C4-2B (cell line): Measurements from ENCODE around the gene NSL1.

Experiments
- H3K27ac ChIP-seq: fragments of 450-650 bp; 2 replicates; pipeline ENCODE4 v1.5.1; 2017
- CTCF ChIP-seq: fragments of 450-650 bp; conservative IDR thresholded peaks from 2 replicates; pipeline ENCODE4 v1.5.1; 2017; ENCODE audit warnings: mild to moderate bottlenecking
- ZFX ChIP-seq: fragments of 450-650 bp; IDR thresholded peaks from 2 replicates; pipeline ENCODE4 v1.6.1; 2017

The NSL1 gene

GRCh38 chr1:212722270-212722957 is 69.2 kb downstream of the NSL1 start:
- no peak for TF ChIP-seq ZFX
- TF ChIP-seq CTCF: no peak
- H3K27ac ChIP-seq: peak overlapping the region; percentile 63

GRCh38 chr1:212721388-212722247 is 70.0 kb downstream of the NSL1 start:
- TF ChIP-seq ZFX (no peak), CTCF (no peak)
- H3K27ac ChIP-seq: peak overlapping the region; percentile 63

GRCh38 chr1:212719633-212720032 is 71.9 kb downstream of the NSL1 start:
- no peak overlapping the region for H3K27ac ChIP-seq
- no peak for TF ChIP-seq ZFX
- no peak for TF ChIP-seq CTCF

GRCh38 chr1:212718499-212718898 is 73.1 kb downstream of the NSL1 start:
- 0 out of 2 replicates have a peak, but pooled peaks have one; percentile 4 for TF ChIP-seq CTCF
- TF ChIP-seq ZFX: no peak
- H3K27ac ChIP-seq: no peak overlapping the region

GRCh38 chr1:212716161-212716560 is 75.4 kb downstream of the NSL1 start:
- no peak for TF ChIP-seq ZFX
- no peak for TF ChIP-seq CTCF
- no peak overlapping the region for H3K27ac ChIP-seq

GRCh38 chr1:212713465-212714136 is 78.0 kb downstream of the NSL1 start:
- no peak overlapping the region for H3K27ac ChIP-seq
- TF ChIP-seq ZFX (no peak), CTCF (no peak)
